Hepatocyte (in vitro differentiated cells): ENCODE data around the gene AVEN.

ENCODE experiments used
- CTCF ChIP-seq: fragments of 200-600 bp; sonication (generic); IDR thresholded peaks from 2 replicates; pipeline ENCODE4 v1.5.1; 2016; ENCODE audit warnings: antibody characterized with exemption, mild to moderate bottlenecking; ENCODE audit not compliant: poor library complexity
- EZH2 ChIP-seq: fragments of 200-600 bp; sonication (generic); IDR thresholded peaks from 2 replicates; pipeline ENCODE4 v1.6.1; 2016; ENCODE audit warnings: antibody characterized with exemption, mild to moderate bottlenecking, borderline replicate concordance

- TF ChIP-seq CTCF (no peak), EZH2 (no peak)
These were observed 201.7 kb downstream of the AVEN start for GRCh38 chr15:33837294-33837693.
